HL-60 (cell line): Measurements from ENCODE around the gene CHRNA3.

Experiments
- GABPA ChIP-seq: IDR thresholded peaks from 2 replicates; pipeline ENCODE4 v1.6.1; 2012; ENCODE audit warnings: low read depth
- POLR2AphosphoS5 ChIP-seq: IDR thresholded peaks from 2 replicates; pipeline ENCODE4 v1.6.1; 2012; ENCODE audit warnings: low read depth
- TF ChIP-seq, protein P1 (sequence below): IDR thresholded peaks from one replicate; pipeline ENCODE4 v1.5.1; 2011; ENCODE audit warnings: low read length, control low read depth, inconsistent platforms; ENCODE audit not compliant: insufficient read depth
- TF ChIP-seq, protein P2 (sequence below): IDR thresholded peaks from 2 replicates; pipeline ENCODE4 v1.6.1; 2012; ENCODE audit warnings: low read depth; ENCODE audit not compliant: insufficient replicate concordance

DNA sequence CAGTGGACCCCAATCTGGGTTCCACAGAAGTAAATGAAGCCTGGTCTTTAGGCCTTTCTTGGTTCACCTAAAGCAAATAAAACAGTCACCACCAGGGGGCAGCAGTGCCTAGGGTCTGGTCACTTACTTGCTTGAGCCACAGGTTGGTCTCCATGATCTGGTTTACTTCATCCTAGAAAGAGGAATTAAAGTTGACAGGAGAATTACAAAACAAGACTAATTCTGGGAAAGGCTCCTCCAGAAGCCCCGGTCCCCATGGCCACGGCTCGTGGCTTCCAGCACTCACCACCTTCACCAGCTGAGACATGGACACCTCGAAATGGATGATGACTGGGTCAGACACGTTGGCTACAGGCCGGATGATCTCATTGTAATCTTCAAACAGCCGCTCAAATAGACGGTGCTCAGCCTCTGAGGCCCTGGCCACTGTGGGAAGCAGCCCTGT lies 2.3 kb downstream of the CHRNA3 start:
- TF ChIP-seq POLR2AphosphoS5 (no peak), GABPA (no peak)
- TF ChIP-seq, protein P1, sequence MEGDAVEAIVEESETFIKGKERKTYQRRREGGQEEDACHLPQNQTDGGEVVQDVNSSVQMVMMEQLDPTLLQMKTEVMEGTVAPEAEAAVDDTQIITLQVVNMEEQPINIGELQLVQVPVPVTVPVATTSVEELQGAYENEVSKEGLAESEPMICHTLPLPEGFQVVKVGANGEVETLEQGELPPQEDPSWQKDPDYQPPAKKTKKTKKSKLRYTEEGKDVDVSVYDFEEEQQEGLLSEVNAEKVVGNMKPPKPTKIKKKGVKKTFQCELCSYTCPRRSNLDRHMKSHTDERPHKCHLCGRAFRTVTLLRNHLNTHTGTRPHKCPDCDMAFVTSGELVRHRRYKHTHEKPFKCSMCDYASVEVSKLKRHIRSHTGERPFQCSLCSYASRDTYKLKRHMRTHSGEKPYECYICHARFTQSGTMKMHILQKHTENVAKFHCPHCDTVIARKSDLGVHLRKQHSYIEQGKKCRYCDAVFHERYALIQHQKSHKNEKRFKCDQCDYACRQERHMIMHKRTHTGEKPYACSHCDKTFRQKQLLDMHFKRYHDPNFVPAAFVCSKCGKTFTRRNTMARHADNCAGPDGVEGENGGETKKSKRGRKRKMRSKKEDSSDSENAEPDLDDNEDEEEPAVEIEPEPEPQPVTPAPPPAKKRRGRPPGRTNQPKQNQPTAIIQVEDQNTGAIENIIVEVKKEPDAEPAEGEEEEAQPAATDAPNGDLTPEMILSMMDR: peak; percentile 47
- TF ChIP-seq, protein P2, sequence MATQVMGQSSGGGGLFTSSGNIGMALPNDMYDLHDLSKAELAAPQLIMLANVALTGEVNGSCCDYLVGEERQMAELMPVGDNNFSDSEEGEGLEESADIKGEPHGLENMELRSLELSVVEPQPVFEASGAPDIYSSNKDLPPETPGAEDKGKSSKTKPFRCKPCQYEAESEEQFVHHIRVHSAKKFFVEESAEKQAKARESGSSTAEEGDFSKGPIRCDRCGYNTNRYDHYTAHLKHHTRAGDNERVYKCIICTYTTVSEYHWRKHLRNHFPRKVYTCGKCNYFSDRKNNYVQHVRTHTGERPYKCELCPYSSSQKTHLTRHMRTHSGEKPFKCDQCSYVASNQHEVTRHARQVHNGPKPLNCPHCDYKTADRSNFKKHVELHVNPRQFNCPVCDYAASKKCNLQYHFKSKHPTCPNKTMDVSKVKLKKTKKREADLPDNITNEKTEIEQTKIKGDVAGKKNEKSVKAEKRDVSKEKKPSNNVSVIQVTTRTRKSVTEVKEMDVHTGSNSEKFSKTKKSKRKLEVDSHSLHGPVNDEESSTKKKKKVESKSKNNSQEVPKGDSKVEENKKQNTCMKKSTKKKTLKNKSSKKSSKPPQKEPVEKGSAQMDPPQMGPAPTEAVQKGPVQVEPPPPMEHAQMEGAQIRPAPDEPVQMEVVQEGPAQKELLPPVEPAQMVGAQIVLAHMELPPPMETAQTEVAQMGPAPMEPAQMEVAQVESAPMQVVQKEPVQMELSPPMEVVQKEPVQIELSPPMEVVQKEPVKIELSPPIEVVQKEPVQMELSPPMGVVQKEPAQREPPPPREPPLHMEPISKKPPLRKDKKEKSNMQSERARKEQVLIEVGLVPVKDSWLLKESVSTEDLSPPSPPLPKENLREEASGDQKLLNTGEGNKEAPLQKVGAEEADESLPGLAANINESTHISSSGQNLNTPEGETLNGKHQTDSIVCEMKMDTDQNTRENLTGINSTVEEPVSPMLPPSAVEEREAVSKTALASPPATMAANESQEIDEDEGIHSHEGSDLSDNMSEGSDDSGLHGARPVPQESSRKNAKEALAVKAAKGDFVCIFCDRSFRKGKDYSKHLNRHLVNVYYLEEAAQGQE: no peak
